GM12865 (cell line): ENCODE data around the gene RGS6.

Experiments
- DNase-seq: peaks from one replicate; pipeline ENCODE4 v3.0.0; 2010; ENCODE audit warnings: low read depth
- H3K4me3 ChIP-seq: 2 replicates; pipeline ENCODE4 v1.5.1; 2011; ENCODE audit warnings: mild to moderate bottlenecking, low read depth, low read length, control low read depth
- CTCF ChIP-seq: IDR thresholded peaks from 2 replicates; pipeline ENCODE4 v1.5.1; 2011; ENCODE audit warnings: low read length, control low read depth, low read depth, inconsistent platforms; ENCODE audit not compliant: insufficient read depth; ENCODE audit errors: missing control alignments

Gene RGS6

GRCh38 chr14:72538387-72538786, 606.2 kb downstream of the RGS6 start:
- H3K4me3 ChIP-seq: no peak overlapping the region
- no peak for TF ChIP-seq CTCF
- no peak for DNase-seq

- DNase-seq: no peak
- no peak overlapping the region for H3K4me3 ChIP-seq
- TF ChIP-seq CTCF: no peak
These were observed 607.6 kb downstream of the RGS6 start for GRCh38 chr14:72539661-72540315.

- no peak overlapping the region for H3K4me3 ChIP-seq
- DNase-seq: no peak
- TF ChIP-seq CTCF: no peak
These were observed 608.6 kb downstream of the RGS6 start for GRCh38 chr14:72540836-72541235.

- no peak for TF ChIP-seq CTCF
- DNase-seq: no peak
- H3K4me3 ChIP-seq: no peak overlapping the region
These were observed 609.3 kb downstream of the RGS6 start for GRCh38 chr14:72541546-72541945.

GRCh38 chr14:72543341-72543740, 611.1 kb downstream of the RGS6 start:
- H3K4me3 ChIP-seq: no peak overlapping the region
- no peak for TF ChIP-seq CTCF
- DNase-seq: no peak

- no peak for DNase-seq
- no peak for TF ChIP-seq CTCF
- H3K4me3 ChIP-seq: no peak overlapping the region
These were observed 612.6 kb downstream of the RGS6 start for GRCh38 chr14:72544615-72545387.
